ENCODE results near the gene MCHR1.

The MCHR1 gene

DNA sequence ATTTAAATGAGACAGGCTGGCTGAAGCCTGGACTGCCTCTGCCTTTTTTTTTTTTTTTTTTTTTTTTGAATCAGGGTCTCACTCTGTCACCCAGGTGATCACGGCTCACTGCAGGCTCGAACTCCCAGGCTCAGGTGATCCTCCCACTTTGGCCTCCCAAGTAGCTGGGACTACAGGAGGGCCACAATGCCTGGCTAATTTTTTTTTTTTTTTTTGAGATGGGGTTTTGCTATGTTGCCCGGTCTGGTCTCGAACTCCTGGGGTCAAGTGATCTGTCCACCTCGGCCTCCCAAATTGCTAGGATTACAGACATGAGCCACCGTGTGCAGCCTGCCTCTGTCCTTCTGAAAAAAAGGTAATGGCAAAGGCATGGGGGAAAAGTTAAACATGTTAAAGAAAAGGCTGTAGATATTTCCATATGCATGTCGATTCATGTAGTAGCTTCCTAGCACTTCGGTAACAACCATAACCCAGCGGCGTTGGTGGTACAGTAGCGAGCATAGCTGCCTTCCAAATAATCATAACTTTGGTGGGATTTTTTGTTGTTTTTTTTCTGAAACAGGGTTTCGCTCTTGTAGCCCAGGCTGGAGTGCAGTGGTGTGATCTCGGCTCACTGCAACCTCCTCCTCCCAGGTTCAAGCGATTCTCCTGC, 48.8 kb downstream of the MCHR1 start:
- DNase-seq, result no peak

DNA sequence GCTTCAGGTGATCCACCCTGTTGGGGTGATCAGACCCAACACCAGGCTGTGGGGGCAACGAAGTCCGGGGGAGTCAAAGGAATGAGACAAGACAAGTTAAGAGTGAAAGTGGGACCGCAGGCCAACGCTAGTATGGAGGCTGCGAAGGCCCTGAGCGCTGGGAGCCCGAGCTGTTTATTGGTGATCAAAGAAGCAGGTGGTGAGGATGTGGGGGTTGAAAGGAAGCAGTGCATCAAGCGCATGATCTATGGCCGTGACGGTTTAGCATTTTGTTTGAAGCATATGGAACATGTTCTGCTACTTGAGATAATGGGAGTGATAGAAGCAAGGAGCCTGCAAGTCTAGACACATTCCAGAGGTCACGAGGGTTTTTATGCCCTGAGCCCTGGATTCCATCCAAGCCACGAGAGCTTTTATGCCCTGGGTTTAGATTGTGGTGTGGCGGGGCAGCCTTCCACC, 49.5 kb downstream of the MCHR1 start:
- no peak for DNase-seq

DNA sequence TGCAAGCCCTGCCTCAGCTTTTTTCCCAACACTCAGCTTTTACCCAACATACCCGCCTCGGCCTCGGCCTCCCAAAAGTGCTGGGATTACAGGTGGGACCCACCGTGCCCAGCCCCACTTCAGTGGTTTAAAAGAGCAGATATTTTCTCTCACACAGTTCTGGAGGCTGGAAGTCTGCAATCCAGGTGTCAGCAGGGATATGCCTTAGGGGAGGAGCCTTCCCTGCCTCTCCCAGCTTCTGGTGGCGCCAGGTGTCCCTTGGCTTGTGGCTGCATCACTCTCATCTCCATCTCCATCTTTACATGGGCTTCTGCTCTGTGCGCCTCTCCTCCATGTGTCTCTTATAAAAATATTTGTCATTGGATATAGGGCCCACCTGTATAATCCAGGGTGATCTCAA, 50.0 kb downstream of the MCHR1 start:
- DNase-seq, result no peak

Measured in T1000 (cell line).